Upper lobe of left lung (tissue), 6 donors: Measurements from ENCODE around the gene AEBP1. TPM values are rescaled to one million over a fixed set of nuclear protein-coding genes. Genes with fewer than 3 reads are reported as not detected.

ENCODE experiments used
- ATAC-seq, 2 donors: fragments of 200-7000 bp; cut with Tn5 transposase; one replicate each; pipeline ENCODE4 v1.9.1; 2022; ENCODE audit warnings: mild to moderate bottlenecking in 2 of 2, moderate library complexity in 2 of 2; ENCODE audit not compliant: low FRiP score in 2 of 2
- DNase-seq, 2 donors: peaks; one replicate each; pipeline ENCODE4 v3.0.0-alpha.2; 2019 to 2020
- H3K27ac ChIP-seq, 4 donors: fragments of 200-600 bp; sonication (generic); one replicate each; pipeline ENCODE4 v1.5.1; 2016 to 2019
- H3K27me3 ChIP-seq, 4 donors: fragments of 200-600 bp; sonication (generic); one replicate each; pipeline ENCODE4 v1.5.1; 2017 to 2019
- H3K36me3 ChIP-seq, 4 donors: fragments of 200-600 bp; sonication (generic); one replicate each; pipeline ENCODE4 v1.5.1; 2016 to 2019
- H3K4me1 ChIP-seq, 4 donors: fragments of 200-600 bp; sonication (generic); one replicate each; pipeline ENCODE4 v1.5.1; 2018 to 2019
- H3K4me3 ChIP-seq, 4 donors: fragments of 200-600 bp; sonication (generic); one replicate each; pipeline ENCODE4 v1.5.1; 2017 to 2019; ENCODE audit warnings: mild to moderate bottlenecking in 2 of 4, moderate library complexity in 1 of 4
- H3K9me3 ChIP-seq, 4 donors: fragments of 200-600 bp; sonication (generic); one replicate each; pipeline ENCODE4 v1.5.1; 2018 to 2019
- CTCF ChIP-seq, 6 experiments: fragments of 450-650 bp in 4 of 6; fragments of 200-600 bp in 2 of 6; sonication (generic) in 2 of 6; IDR thresholded peaks; one replicate each; pipeline ENCODE4 v1.5.1; 2016 to 2019; ENCODE audit warnings: antibody characterized with exemption in 6 of 6
- EP300 ChIP-seq, 4 donors: sonication (generic); formaldehyde crosslinking; IDR thresholded peaks; one replicate each; pipeline ENCODE4 v1.5.1; 2017; ENCODE audit warnings: antibody characterized with exemption in 4 of 4, control low read depth in 2 of 4
- POLR2A ChIP-seq, 4 donors: fragments of 450-650 bp; IDR thresholded peaks; one replicate each; pipeline ENCODE4 v1.5.1; 2016 to 2017; ENCODE audit warnings: antibody characterized with exemption in 4 of 4, mild to moderate bottlenecking in 2 of 4
- POLR2AphosphoS5 ChIP-seq, 2 donors: sonication (generic); formaldehyde crosslinking; IDR thresholded peaks; one replicate each; pipeline ENCODE4 v1.5.1; 2017; ENCODE audit warnings: antibody characterized with exemption in 2 of 2
- WGBS, 2 donors: methylation state at CpG; one replicate each; pipeline ENCODE4 v1.1.5; 2017 to 2018; 5-methylcytosine and 5-hydroxymethylcytosine counted together
- total RNA-seq, 6 donors: library from RNA; depleted of rRNA in 4 of 6; stranded (reverse); fragments of >200 nt in 4 of 6; gene quantifications; one replicate each; pipeline versions ENCODE4 v1.1.0 to v1.2.1, GENCODE V29; 2016 to 2021
- donor health status: DM: no; HTN: no; CAD: no; lungs with moderate emphysema.
- donor health status: DM: no; HTN: yes; CAD: no; lungs with severe emphysema.

AEBP1 gene
- total RNA-seq, 6 donors from 2014 or later: 34.1 to 241 (median 92.7) TPM

DNA sequence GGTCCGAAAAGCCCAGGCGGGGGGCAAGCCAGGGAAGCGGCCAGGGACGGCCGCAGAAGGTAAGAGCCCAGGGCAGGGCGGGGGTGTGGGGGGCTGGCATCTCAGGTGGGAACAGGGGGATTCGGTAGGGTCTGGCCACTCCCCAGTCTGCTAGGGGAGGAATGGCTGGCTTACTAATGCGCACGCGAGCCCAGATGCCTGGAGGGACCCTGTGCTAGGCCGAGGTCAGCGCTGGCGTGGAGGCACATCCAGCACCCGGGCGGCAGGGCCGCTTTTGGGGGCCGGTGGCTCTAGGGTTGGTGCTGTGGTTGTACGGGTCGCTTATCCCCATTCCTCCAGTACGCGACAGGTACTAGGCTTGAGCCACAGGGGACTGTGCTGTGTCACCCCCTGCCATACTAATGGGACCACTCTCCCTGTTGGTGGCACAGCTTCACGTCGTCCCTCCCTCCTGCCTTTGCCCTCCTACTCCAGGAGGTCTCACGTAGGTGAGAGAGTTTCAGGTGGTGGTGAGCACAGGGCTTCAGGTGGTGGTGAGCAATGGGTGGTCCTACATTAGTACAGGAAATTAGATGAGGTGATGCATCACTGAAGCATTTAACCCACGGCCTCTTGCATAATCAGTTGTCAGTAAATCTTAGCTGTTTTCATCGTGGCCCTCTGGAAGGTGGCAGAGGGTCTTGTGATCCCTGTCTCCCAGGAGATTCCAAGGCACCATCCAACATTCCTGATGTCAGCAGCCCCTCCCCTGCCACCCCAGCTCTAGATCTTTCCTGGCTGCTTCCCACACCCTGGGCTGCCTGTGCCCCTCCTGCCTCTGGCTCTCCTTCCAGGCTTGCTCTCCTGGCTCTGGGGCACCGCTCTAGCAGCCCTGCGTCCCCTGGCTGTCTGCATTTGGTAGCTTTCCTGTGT lies 971 bp downstream of the AEBP1 start:
- peak overlapping the region; percentile 52 to 70 (median 61) for H3K4me3 ChIP-seq
- ATAC-seq (peak in 1 of 2 donors; percentile 42), DNase-seq (peak in 1 of 2 donors; percentile 74)
- H3K27me3 ChIP-seq: peaks cover 0 to 10% (median 6%) of the 10 kb centered on the region in 4 donors
- peak overlapping the region; percentile 83 to 96 (median 90) for H3K27ac ChIP-seq
- H3K9me3 ChIP-seq: no peaks in the 10 kb centered on the region
- peaks cover 5 to 16% (median 13%) of the 10 kb centered on the region in 4 donors for H3K4me1 ChIP-seq
- peaks cover 0 to 32% (median 14%) of the 10 kb centered on the region in 4 donors for H3K36me3 ChIP-seq
- peak; percentile 11 to 38 for TF ChIP-seq POLR2AphosphoS5 (IDR thresholded peaks at IDR 0.05)
- TF ChIP-seq EP300 (IDR thresholded peaks at IDR 0.05): no peak
- WGBS, 2 donors: 25 to 44% methylated on average over 17 to 24 of the region's 28 CpGs

DNA sequence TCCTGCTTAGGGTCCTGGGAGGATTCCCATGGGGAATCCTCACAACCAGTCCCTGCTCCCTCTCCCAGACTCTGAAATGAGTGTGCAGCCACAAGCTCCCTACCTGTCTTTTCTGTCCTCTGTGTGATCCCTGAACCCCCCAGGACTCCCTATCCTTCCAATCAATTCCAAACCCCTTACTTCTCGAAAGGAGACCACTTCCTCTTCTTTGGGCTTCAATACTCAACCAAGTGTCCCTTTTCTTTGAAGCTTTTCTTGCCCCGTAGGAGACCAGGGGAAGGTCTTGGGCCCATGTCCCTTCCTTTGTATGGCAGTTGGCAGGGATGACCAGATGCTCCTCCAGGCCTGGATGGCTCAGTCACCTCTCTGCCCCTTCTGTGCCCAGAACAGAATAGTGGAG lies 1.7 kb downstream of the AEBP1 start:
- TF ChIP-seq POLR2AphosphoS5 (IDR thresholded peaks at IDR 0.05) (no peak), CTCF (IDR thresholded peaks at IDR 0.05) (no peak), EP300 (IDR thresholded peaks at IDR 0.05) (no peak), POLR2A (IDR thresholded peaks at IDR 0.05) (no peak)
- peaks cover 0 to 40% (median 17%) of the 10 kb centered on the region in 4 donors for H3K36me3 ChIP-seq
- H3K4me3 ChIP-seq: peak overlapping the region in 3 of 4 donors; percentile 52 to 64 (median 58)
- H3K27me3 ChIP-seq: peaks cover 0 to 10% (median 6%) of the 10 kb centered on the region in 4 donors
- H3K9me3 ChIP-seq: no peaks in the 10 kb centered on the region
- no peak for ATAC-seq
- H3K4me1 ChIP-seq: peaks cover 5 to 16% (median 13%) of the 10 kb centered on the region in 4 donors
- DNase-seq: no peak
- WGBS, 2 donors: 62 to 67% methylated on average over 2 of the region's 2 CpGs
- H3K27ac ChIP-seq: peak overlapping the region; percentile 83 to 96 (median 90)

- no peak for DNase-seq
- peaks cover 0 to 44% (median 19%) of the 10 kb centered on the region in 4 donors for H3K36me3 ChIP-seq
- H3K27me3 ChIP-seq: peaks cover 0 to 10% (median 6%) of the 10 kb centered on the region in 4 donors
- no peak for ATAC-seq
- H3K4me3 ChIP-seq: peak overlapping the region in 3 of 4 donors; percentile 52 to 64 (median 58)
- no peaks in the 10 kb centered on the region for H3K9me3 ChIP-seq
- peak overlapping the region; percentile 83 to 96 (median 90) for H3K27ac ChIP-seq
- H3K4me1 ChIP-seq: peaks cover 5 to 16% (median 13%) of the 10 kb centered on the region in 4 donors
- TF ChIP-seq POLR2A (IDR thresholded peaks at IDR 0.05) (no peak), EP300 (IDR thresholded peaks at IDR 0.05) (no peak), POLR2AphosphoS5 (IDR thresholded peaks at IDR 0.05) (no peak)
- WGBS, 2 donors: 88 to 90% methylated on average over 6 to 10 of the region's 10 CpGs
Measured at GRCh38 chr7:44106311-44107065, 2.3 kb downstream of the AEBP1 start.

GRCh38 chr7:44107116-44107960 lies 3.2 kb downstream of the AEBP1 start:
- peaks cover 0 to 10% (median 6%) of the 10 kb centered on the region in 4 donors for H3K27me3 ChIP-seq
- peaks cover 5 to 16% (median 13%) of the 10 kb centered on the region in 4 donors for H3K4me1 ChIP-seq
- WGBS, 2 donors: 93% methylated on average over 17 of the region's 18 CpGs; no CpG with 5 or more reads in 1 of the 2 donors
- DNase-seq (no peak), ATAC-seq (no peak)
- TF ChIP-seq POLR2A (IDR thresholded peaks at IDR 0.05) (no peak), POLR2AphosphoS5 (IDR thresholded peaks at IDR 0.05) (no peak), CTCF (IDR thresholded peaks at IDR 0.05) (no peak), EP300 (IDR thresholded peaks at IDR 0.05) (no peak)
- peak overlapping the region in 3 of 4 donors; percentile 89 to 96 (median 91) for H3K27ac ChIP-seq
- H3K36me3 ChIP-seq: peaks cover 0 to 53% (median 23%) of the 10 kb centered on the region in 4 donors
- H3K9me3 ChIP-seq: no peaks in the 10 kb centered on the region
- H3K4me3 ChIP-seq: peak overlapping the region in 1 of 4 donors; percentile 58
